IMR-90 (cell line): ENCODE results near the gene PLXNB1. TPM values are rescaled to one million over a fixed set of nuclear protein-coding genes. Genes with fewer than 3 reads are reported as not detected.

ENCODE experiments used
- ATAC-seq: fragments of 200-7000 bp; cut with Tn5 transposase; 2 replicates; pipeline ENCODE4 v1.9.1; 2020; ENCODE audit warnings: low read depth, mild to moderate bottlenecking, moderate library complexity
- BruUV-seq: library from RNA; stranded (reverse); fragments of 400-500 nt; replicated peaks from 2 replicates; lab custom pipeline; 2021; lab: Mats Ljungman, UMichigan
- CTCF ChIA-PET: fragments of 300-600 bp; formaldehyde crosslinking; extraction: SDS; loops from one replicate; lab custom pipeline; 2021; ENCODE audit warnings: antibody characterized with exemption; lab: Yijun Ruan, JAX
- POLR2A ChIA-PET: fragments of 300-600 bp; sonication (Branson Sonifier 250); formaldehyde crosslinking; loops from one replicate; lab custom pipeline; 2022; ENCODE audit warnings: antibody characterized with exemption; ENCODE audit not compliant: unreplicated experiment; lab: Charles Lee
- DNase-seq: peaks from one replicate; pipeline ENCODE4 v3.0.0; 2013
- H2AFZ ChIP-seq: replicated peaks from 2 replicates; pipeline ENCODE3; 2013; ENCODE audit warnings: low read length, mild to moderate bottlenecking; ENCODE audit not compliant: poor library complexity
- H2AK5ac ChIP-seq: 2 replicates; pipeline ENCODE4 v1.6.1; 2013; ENCODE audit warnings: low read depth, low read length, inconsistent platforms
- H2AK9ac ChIP-seq: replicated peaks from 2 replicates; pipeline ENCODE3; 2013; ENCODE audit warnings: mild to moderate bottlenecking, low read depth, low read length, moderate library complexity; ENCODE audit not compliant: poor library complexity
- H2BK120ac ChIP-seq: 2 replicates; pipeline ENCODE4 v1.6.1; 2013; ENCODE audit warnings: low read depth, low read length, inconsistent platforms
- H2BK15ac ChIP-seq: 3 replicates; pipeline ENCODE4 v1.6.1; 2013; ENCODE audit warnings: low read depth, low read length, inconsistent platforms
- H2BK20ac ChIP-seq: 2 replicates; pipeline ENCODE4 v1.6.1; 2013; ENCODE audit warnings: low read depth, mild to moderate bottlenecking, inconsistent platforms, low read length, moderate library complexity
- H2BK5ac ChIP-seq: 2 replicates; pipeline ENCODE4 v1.6.1; 2013; ENCODE audit warnings: mild to moderate bottlenecking, low read depth, low read length, inconsistent platforms; ENCODE audit not compliant: poor library complexity, severe bottlenecking
- H3K14ac ChIP-seq: replicated peaks from 2 replicates; pipeline ENCODE4 v1.6.1; 2013; ENCODE audit warnings: low read depth, low read length, inconsistent platforms
- H3K18ac ChIP-seq: 2 replicates; pipeline ENCODE4 v1.6.1; 2013; ENCODE audit warnings: low read depth, low read length, control low read depth
- H3K23ac ChIP-seq: 2 replicates; pipeline ENCODE4 v1.6.1; 2013; ENCODE audit warnings: low read depth, low read length, inconsistent platforms
- H3K27ac ChIP-seq: 2 replicates; pipeline ENCODE4 v1.5.1; 2013; ENCODE audit warnings: mild to moderate bottlenecking, control low read depth, low read length; ENCODE audit not compliant: insufficient read depth
- H3K27me3 ChIP-seq: 2 replicates; pipeline ENCODE4 v1.6.1; 2013; ENCODE audit warnings: low read length; ENCODE audit not compliant: control insufficient read depth, insufficient read depth
- H3K36me3 ChIP-seq: 2 replicates; pipeline ENCODE4 v1.6.1; 2013; ENCODE audit warnings: low read length, mixed read lengths; ENCODE audit not compliant: control insufficient read depth, insufficient read depth
- H3K4ac ChIP-seq: 2 replicates; pipeline ENCODE4 v1.6.1; 2013; ENCODE audit warnings: low read depth, low read length, inconsistent platforms
- H3K4me1 ChIP-seq: 2 replicates; pipeline ENCODE4 v1.6.1; 2013; ENCODE audit warnings: low read length, mixed read lengths; ENCODE audit not compliant: control insufficient read depth, insufficient read depth
- H3K4me2 ChIP-seq: 2 replicates; pipeline ENCODE4 v1.6.1; 2013; ENCODE audit warnings: low read depth, mild to moderate bottlenecking, control low read depth, low read length, moderate library complexity
- H3K4me3 ChIP-seq: 2 replicates; pipeline ENCODE4 v1.5.1; 2013; ENCODE audit warnings: low read depth, mild to moderate bottlenecking, control low read depth, low read length, moderate library complexity; ENCODE audit not compliant: insufficient read depth
- H3K56ac ChIP-seq: 2 replicates; pipeline ENCODE4 v1.6.1; 2013; ENCODE audit warnings: low read length, inconsistent platforms; ENCODE audit not compliant: insufficient read depth; ENCODE audit errors: extremely low read depth
- H3K79me1 ChIP-seq, 2 experiments: 2 replicates each; pipeline ENCODE4 v1.6.1; 2013; ENCODE audit warnings: low read length in 2 of 2, inconsistent platforms in 1 of 2, low read depth in 1 of 2
- H3K9ac ChIP-seq: 2 replicates; pipeline ENCODE4 v1.6.1; 2013; ENCODE audit warnings: low read depth, low read length, control low read depth
- H3K9me1 ChIP-seq: 2 replicates; pipeline ENCODE4 v1.6.1; 2013; ENCODE audit warnings: low read length, inconsistent platforms; ENCODE audit not compliant: insufficient read depth
- H3K9me3 ChIP-seq: 2 replicates; pipeline ENCODE4 v1.6.1; 2013; ENCODE audit warnings: low read length; ENCODE audit not compliant: control insufficient read depth, insufficient read depth
- H4K20me1 ChIP-seq: 2 replicates; pipeline ENCODE4 v1.6.1; 2013; ENCODE audit warnings: low read length, inconsistent platforms; ENCODE audit not compliant: insufficient read depth
- H4K5ac ChIP-seq: 2 replicates; pipeline ENCODE4 v1.6.1; 2013; ENCODE audit warnings: mild to moderate bottlenecking, low read depth, low read length, control low read depth
- H4K8ac ChIP-seq, 2 experiments: 2 replicates each; pipeline ENCODE4 v1.6.1; 2013; ENCODE audit warnings: low read depth in 2 of 2, low read length in 2 of 2, control low read depth in 1 of 2, inconsistent platforms in 1 of 2
- H4K91ac ChIP-seq: 2 replicates; pipeline ENCODE4 v1.6.1; 2013; ENCODE audit warnings: low read depth, low read length, inconsistent platforms; ENCODE audit not compliant: insufficient read depth
- CEBPB ChIP-seq: IDR thresholded peaks from 2 replicates; pipeline ENCODE4 v1.6.1; 2012; ENCODE audit warnings: low read depth, low read length, improper control_type of control experiment
- CHD1 ChIP-seq: IDR thresholded peaks from 2 replicates; pipeline ENCODE4 v1.6.1; 2012; ENCODE audit warnings: low read depth, low read length, improper control_type of control experiment
- ELK1 ChIP-seq: fragments of 150-350 bp; IDR thresholded peaks from 2 replicates; pipeline ENCODE4 v1.6.1; 2016; ENCODE audit warnings: low read depth, mild to moderate bottlenecking, low read length, moderate library complexity, borderline replicate concordance
- FOS ChIP-seq: fragments of 150-350 bp; IDR thresholded peaks from 2 replicates; pipeline ENCODE4 v1.6.1; 2016; ENCODE audit warnings: low read depth, low read length
- MAFK ChIP-seq: IDR thresholded peaks from 2 replicates; pipeline ENCODE4 v1.6.1; 2012; ENCODE audit warnings: low read depth, low read length, improper control_type of control experiment
- MAZ ChIP-seq: IDR thresholded peaks from 2 replicates; pipeline ENCODE4 v1.6.1; 2012; ENCODE audit warnings: low read depth, mild to moderate bottlenecking, low read length, improper control_type of control experiment, moderate library complexity, borderline replicate concordance
- NFE2L2 ChIP-seq: fragments of 150-350 bp; IDR thresholded peaks from 2 replicates; pipeline ENCODE4 v1.6.1; 2016; ENCODE audit warnings: low read depth, mild to moderate bottlenecking, low read length
- POLR2A ChIP-seq: IDR thresholded peaks from 2 replicates; pipeline ENCODE4 v1.6.1; 2012; ENCODE audit warnings: mild to moderate bottlenecking, low read depth, low read length
- RAD21 ChIP-seq: IDR thresholded peaks from 2 replicates; pipeline ENCODE4 v1.6.1; 2012; ENCODE audit warnings: low read length, improper control_type of control experiment
- RFX5 ChIP-seq: IDR thresholded peaks from 2 replicates; pipeline ENCODE4 v1.8.0; 2012; ENCODE audit warnings: low read depth, mild to moderate bottlenecking, low read length, moderate library complexity
- SMC3 ChIP-seq: fragments of 150-350 bp; IDR thresholded peaks from 2 replicates; pipeline ENCODE4 v1.6.1; 2016; ENCODE audit warnings: low read depth, mild to moderate bottlenecking, antibody characterized with exemption, low read length, moderate library complexity
- USF2 ChIP-seq: fragments of 150-350 bp; IDR thresholded peaks from 2 replicates; pipeline ENCODE4 v1.6.1; 2017; ENCODE audit warnings: mild to moderate bottlenecking, antibody characterized with exemption, low read length, low read depth
- WGBS, 2 experiments: methylation state at CpG; one replicate each; pipeline versions ENCODE4 v1.1.5 to v1.1.7; 2013; ENCODE audit warnings: missing lambda C conversion rate in 2 of 2; ENCODE audit not compliant: insufficient read length in 1 of 2; ENCODE audit errors: extremely low coverage in 2 of 2; 5-methylcytosine and 5-hydroxymethylcytosine counted together
- dilution Hi-C: fragments of 300-500 bp; cut with HindIII; formaldehyde crosslinking; loops from one replicate; pipeline ENCODE4 v1.14.3; 2018; ENCODE audit warnings: low sequenced_read_pairs; ENCODE audit not compliant: unreplicated experiment
- in situ Hi-C: fragments of 300-500 bp; cut with MboI; formaldehyde crosslinking; loops from 3 replicates; pipeline ENCODE4 v1.14.3; 2019; ENCODE audit warnings: low sequenced_read_pairs, inconsistent platforms, mixed read lengths
- intact Hi-C: fragments of 100-400 bp; cut with micrococcal nuclease; formaldehyde crosslinking; loops from 2 replicates; pipeline ENCODE4 v1.10.0; 2022
- polyA plus RNA-seq, 3 experiments: library from polyadenylated mRNA; depleted of rRNA; stranded (reverse); fragments of >200 nt; gene quantifications; 2 replicates each; pipeline ENCODE4 v1.2.3, GENCODE V29; 2012; ENCODE audit warnings: low replicate concordance in 1 of 3
- total RNA-seq: library from RNA; depleted of rRNA; stranded (reverse); fragments of >200 nt; gene quantifications from 2 replicates; pipeline ENCODE4 v1.2.3, GENCODE V29; 2012

PLXNB1 gene
- total and polyA plus RNA-seq, 2 of the 4 experiments (the other 2 are of a cell fraction), result 5.2 to 25.3 TPM

- no peak overlapping the region for H3K14ac ChIP-seq
- H3K36me3 ChIP-seq, result peaks cover 15% of the 10 kb centered on the region
- in situ Hi-C loops (no loop called here), dilution Hi-C loops (no loop called here), intact Hi-C loops (loop anchor here (10.0 kb wide), 1 partner anchor 189 kb away; the partner anchor contains the start of gene SLC26A6)
- ChIA-PET POLR2A (no interaction called here), CTCF (interaction anchor here (2.9 kb wide), 1 partner anchor 9 kb away, joined by 19 read pairs; no protein-coding TSS in a partner anchor)
- no peak overlapping the region for H3K23ac ChIP-seq
- no peak overlapping the region for H2AFZ ChIP-seq
- H2BK120ac ChIP-seq, result no peak overlapping the region
- ATAC-seq, result no peak
- no peak overlapping the region for H3K4me3 ChIP-seq
- H3K27me3 ChIP-seq, result no peaks in the 10 kb centered on the region
- H3K27ac ChIP-seq, result no peak overlapping the region
- H3K4ac ChIP-seq, result peak overlapping the region; percentile 92; the same call in 1 of the 2 replicates
- no peak overlapping the region for H2BK20ac ChIP-seq
- H3K56ac ChIP-seq, result no peak overlapping the region
- WGBS, 2 experiments, result 67% methylated on average over 3 of the region's 6 CpGs; no CpG with 5 or more reads in 1 of the 2 experiments
- peak overlapping the region; percentile 63 to 87; a peak in 2 of 4 replicates for H4K8ac ChIP-seq
- H4K5ac ChIP-seq, result no peak overlapping the region
- TF ChIP-seq RFX5 (no peak), FOS (no peak), CEBPB (no peak), MAFK (no peak), POLR2A (no peak; the same call in 1 of the 2 replicates), CHD1 (no peak), ELK1 (no peak), SMC3 (no peak), NFE2L2 (no peak), MAZ (no peak), RAD21 (no peak), USF2 (no peak)
- 0 out of 2 replicates have a peak overlapping the region, but pooled peaks have one; percentile 82 for H3K9ac ChIP-seq
- no peak overlapping the region for H2BK15ac ChIP-seq
- peaks cover 8% of the 10 kb centered on the region for H3K9me1 ChIP-seq
- H3K18ac ChIP-seq, result no peak overlapping the region
- peaks cover 7% of the 10 kb centered on the region for H3K4me1 ChIP-seq
- H3K9me3 ChIP-seq, result no peaks in the 10 kb centered on the region
- BruUV-seq, result no TSS peak
- H2AK5ac ChIP-seq, result peak overlapping the region; percentile 77; the same call in 1 of the 2 replicates
- H2BK5ac ChIP-seq, result no peak overlapping the region
- no peak for DNase-seq
- peaks cover 6% of the 10 kb centered on the region; the same call in 1 of the 2 replicates for H4K20me1 ChIP-seq
- H2AK9ac ChIP-seq, result peak overlapping the region; percentile 95
- H4K91ac ChIP-seq, result no peak overlapping the region
- peaks cover 39 to 53% of the 10 kb centered on the region in 2 experiments for H3K79me1 ChIP-seq
- peak overlapping the region; percentile 97 for H3K4me2 ChIP-seq
Measured at GRCh38 chr3:48445277-48445882, 15.5 kb upstream of the PLXNB1 start.
